Smooth muscle cell (in vitro differentiated cells): Measurements from ENCODE around the gene MLLT6. TPM values are rescaled to one million over a fixed set of nuclear protein-coding genes. Genes with fewer than 3 reads are reported as not detected.

Experiments used
- DNase-seq: peaks from one replicate; lab custom pipeline; 2025; ENCODE audit not compliant: unreplicated experiment; lab: John Stamatoyannopoulos, UW
- H2AFZ ChIP-seq: fragments of 200-600 bp; sonication (generic); 2 replicates; pipeline ENCODE4 v1.6.0; 2016; ENCODE audit warnings: antibody characterized with exemption, low read depth, mild to moderate bottlenecking
- H3F3A ChIP-seq: fragments of 200-600 bp; sonication (generic); 2 replicates; pipeline ENCODE4 v1.6.0; 2017; ENCODE audit warnings: antibody characterized with exemption, low read depth
- H3K27ac ChIP-seq: fragments of 200-600 bp; sonication (generic); 2 replicates; pipeline ENCODE4 v1.5.1; 2016; ENCODE audit warnings: low read depth, mild to moderate bottlenecking
- H3K27me3 ChIP-seq: fragments of 200-600 bp; sonication (generic); 2 replicates; pipeline ENCODE4 v1.6.1; 2016; ENCODE audit warnings: low read depth, mild to moderate bottlenecking
- H3K36me3 ChIP-seq: fragments of 200-600 bp; sonication (generic); 2 replicates; pipeline ENCODE4 v1.5.1; 2016; ENCODE audit warnings: low read depth
- H3K4me1 ChIP-seq: fragments of 200-600 bp; sonication (generic); 2 replicates; pipeline ENCODE4 v1.5.1; 2016; ENCODE audit warnings: low read depth
- H3K4me2 ChIP-seq: fragments of 200-600 bp; sonication (generic); 2 replicates; pipeline ENCODE4 v1.6.0; 2016; ENCODE audit warnings: mild to moderate bottlenecking
- H3K4me3 ChIP-seq: fragments of 200-600 bp; sonication (generic); 2 replicates; pipeline ENCODE4 v1.5.1; 2016; ENCODE audit warnings: mild to moderate bottlenecking
- H3K79me2 ChIP-seq: fragments of 200-600 bp; sonication (generic); 2 replicates; pipeline ENCODE4 v1.6.0; 2016; ENCODE audit warnings: low read depth, mild to moderate bottlenecking
- H3K9ac ChIP-seq: fragments of 200-600 bp; sonication (generic); 2 replicates; pipeline ENCODE4 v1.6.0; 2016; ENCODE audit warnings: low read depth
- H3K9me3 ChIP-seq: fragments of 200-600 bp; sonication (generic); replicated peaks from 2 replicates; pipeline ENCODE4 v1.5.1; 2016; ENCODE audit warnings: low read depth
- H4K20me1 ChIP-seq: fragments of 200-600 bp; sonication (generic); 2 replicates; pipeline ENCODE4 v1.6.0; 2016; ENCODE audit warnings: low read depth
- CTCF ChIP-seq: fragments of 200-600 bp; sonication (generic); IDR thresholded peaks from 2 replicates; pipeline ENCODE4 v1.5.1; 2017; ENCODE audit warnings: borderline replicate concordance, mild to moderate bottlenecking, antibody characterized with exemption; ENCODE audit not compliant: insufficient read depth, poor library complexity, severe bottlenecking
- WGBS: methylation state at CpG from one replicate; pipeline ENCODE4 v1.1.7; 2016; ENCODE audit warnings: low lambda C conversion rate; 5-methylcytosine and 5-hydroxymethylcytosine counted together
- polyA plus RNA-seq: library from polyadenylated mRNA; unstranded; fragments of >200 nt; fragmentation: Nextera tagmentation; extraction: Ambion mirVana; gene quantifications from 2 replicates; pipeline ENCODE4 v1.2.1, GENCODE V29; 2016
- total RNA-seq: library from RNA; depleted of rRNA; stranded (reverse); fragments of >200 nt; gene quantifications from 2 replicates; pipeline ENCODE4 v1.2.3, GENCODE V29; 2014

Gene MLLT6
- total and polyA plus RNA-seq, 2 experiments from 2014 or later = 4.6 to 11.2 TPM

GRCh38 chr17:38735161-38735997, 30.3 kb downstream of the MLLT6 start:
- Histone ChIP-seq H3K9me3 (no peaks in the 10 kb centered on the region), H3K4me1 (peaks cover 5% of the 10 kb centered on the region), H3K79me2 (no peaks in the 10 kb centered on the region), H3K4me3 (no peak overlapping the region), H3K4me2 (no peak overlapping the region), H3K36me3 (no peaks in the 10 kb centered on the region), H3F3A (peaks cover 11% of the 10 kb centered on the region), H4K20me1 (peaks cover 44% of the 10 kb centered on the region), H3K27me3 (no peaks in the 10 kb centered on the region), H3K27ac (no peak overlapping the region), H3K9ac (no peak overlapping the region), H2AFZ (no peak overlapping the region)
- peak; percentile 27 for DNase-seq
- TF ChIP-seq CTCF = peak; percentile 96
- 60% methylated on average over 16 of the region's 23 CpGs for WGBS

- Histone ChIP-seq H3K27ac (no peak overlapping the region), H3K4me2 (no peak overlapping the region), H3K9me3 (no peaks in the 10 kb centered on the region), H3K27me3 (no peaks in the 10 kb centered on the region), H4K20me1 (peaks cover 71% of the 10 kb centered on the region), H3F3A (no peaks in the 10 kb centered on the region), H3K79me2 (peaks cover 26% of the 10 kb centered on the region), H3K4me3 (no peak overlapping the region), H3K36me3 (no peaks in the 10 kb centered on the region), H2AFZ (no peak overlapping the region), H3K9ac (no peak overlapping the region), H3K4me1 (no peaks in the 10 kb centered on the region)
- 92% methylated on average over 14 of the region's 14 CpGs for WGBS
- no peak for DNase-seq
- no peak for TF ChIP-seq CTCF
Observed at GRCh38 chr17:38738007-38738662, 33.1 kb downstream of the MLLT6 start.

GRCh38 chr17:38738686-38739085, 33.6 kb downstream of the MLLT6 start:
- DNase-seq = no peak
- no peak overlapping the region for H3K27ac ChIP-seq
- no peak for TF ChIP-seq CTCF
- H3K36me3 ChIP-seq = no peaks in the 10 kb centered on the region
- H4K20me1 ChIP-seq = peaks cover 77% of the 10 kb centered on the region
- peaks cover 32% of the 10 kb centered on the region for H3K79me2 ChIP-seq
- H3F3A ChIP-seq = no peaks in the 10 kb centered on the region
- H3K4me2 ChIP-seq = no peak overlapping the region
- WGBS = 96% methylated on average over 16 of the region's 16 CpGs
- no peak overlapping the region for H2AFZ ChIP-seq
- H3K9ac ChIP-seq = no peak overlapping the region
- no peak overlapping the region for H3K4me3 ChIP-seq
- H3K27me3 ChIP-seq = no peaks in the 10 kb centered on the region
- H3K9me3 ChIP-seq = no peaks in the 10 kb centered on the region
- H3K4me1 ChIP-seq = no peaks in the 10 kb centered on the region

GRCh38 chr17:38739305-38739704, 34.2 kb downstream of the MLLT6 start:
- Histone ChIP-seq H3K4me2 (no peak overlapping the region), H2AFZ (no peak overlapping the region), H3K27me3 (no peaks in the 10 kb centered on the region), H3K4me1 (no peaks in the 10 kb centered on the region), H3K9me3 (no peaks in the 10 kb centered on the region), H3F3A (no peaks in the 10 kb centered on the region), H3K4me3 (no peak overlapping the region), H3K27ac (no peak overlapping the region), H4K20me1 (peaks cover 78% of the 10 kb centered on the region), H3K79me2 (peaks cover 38% of the 10 kb centered on the region), H3K36me3 (no peaks in the 10 kb centered on the region), H3K9ac (no peak overlapping the region)
- 97% methylated on average over 14 of the region's 14 CpGs for WGBS
- TF ChIP-seq CTCF = no peak
- DNase-seq = no peak
